ENCODE measurements around the gene PDGFC. TPM values are rescaled to one million over a fixed set of nuclear protein-coding genes. Genes with fewer than 3 reads are reported as not detected.

Gene PDGFC
- total and polyA plus RNA-seq, 2 of the 8 experiments (the other 6 are each of a cell fraction or from before 2014, with no cell fraction given): 0.65 to 2.7 TPM

- H3K27ac ChIP-seq (ENCODE audit: low read depth, low read length): no peak overlapping the region
- H3K56ac ChIP-seq (replicated peaks; ENCODE audit: insufficient read length, low read depth, low read length): no peak overlapping the region
- no peaks in the 10 kb centered on the region for H3K23me2 ChIP-seq (ENCODE audit: low read depth, low read length)
- H2BK12ac ChIP-seq (ENCODE audit: low read depth, low read length): no peak overlapping the region
- H4K91ac ChIP-seq (replicated peaks; ENCODE audit: insufficient read length, low read length): no peak overlapping the region
- H4K5ac ChIP-seq (ENCODE audit: insufficient read length, low read depth, low read length): no peak overlapping the region
- POLR2A ChIA-PET (ENCODE audit: partially characterized antibody): no interaction called here
- no peaks in the 10 kb centered on the region for H3K9me3 ChIP-seq (ENCODE audit: insufficient read depth in 2 of 2, low read depth in 1 of 2, low read length in 1 of 2)
- H3K4me2 ChIP-seq (ENCODE audit: insufficient read depth in 1 of 2, low read depth in 2 of 2, low read length in 2 of 2): no peak overlapping the region
- FAIRE-seq (no peak), DNase-seq (ENCODE audit: low read depth in 1 of 2, low spot score in 2 of 2) (no peak)
- H2BK15ac ChIP-seq (ENCODE audit: low read length): no peak overlapping the region
- H2AK5ac ChIP-seq (ENCODE audit: low read depth, low read length): no peak overlapping the region
- H3K36me3 ChIP-seq (ENCODE audit: control insufficient read depth in 2 of 4, insufficient read depth in 4 of 4, low read length in 3 of 4): no peaks in the 10 kb centered on the region
- H3K4ac ChIP-seq (replicated peaks; ENCODE audit: insufficient read length, low read depth, low read length): no peak overlapping the region
- no peak overlapping the region for H3K23ac ChIP-seq (ENCODE audit: insufficient read length)
- WGBS, 2 experiments (ENCODE audit: extremely low coverage in 1 of 2, insufficient coverage in 1 of 2, insufficient read length in 1 of 2, insufficient replicate concordance in 2 of 2, low coverage in 1 of 2, low lambda C conversion rate in 2 of 2, missing lambda C conversion rate in 1 of 2): 93% methylated on average over 4 of the region's 4 CpGs; no CpG with 5 or more reads in 1 of the 2 experiments
- H3K4me3 ChIP-seq (ENCODE audit: extremely low read depth in 1 of 4, insufficient read depth in 2 of 4, low read depth in 3 of 4, low read length in 4 of 4): no peak overlapping the region
- no peak overlapping the region for H3K18ac ChIP-seq (ENCODE audit: extremely low read depth, low read length)
- H3K27me3 ChIP-seq (replicated peaks in 1 of 4; ENCODE audit: control insufficient read depth in 3 of 4, extremely low read depth in 1 of 4, insufficient read depth in 3 of 4, low read length in 3 of 4): no peaks in the 10 kb centered on the region
- no peaks in the 10 kb centered on the region for H3K79me1 ChIP-seq (ENCODE audit: low read depth, low read length)
- H2AFZ ChIP-seq (ENCODE audit: low read length): no peak overlapping the region
- H2BK20ac ChIP-seq (ENCODE audit: low read length): no peak overlapping the region
- no peak overlapping the region for H3K9ac ChIP-seq (replicated peaks in 1 of 4; ENCODE audit: extremely low read depth in 1 of 4, low read depth in 3 of 4, low read length in 3 of 4)
- no peaks in the 10 kb centered on the region for H4K20me1 ChIP-seq (replicated peaks in 1 of 2; ENCODE audit: control insufficient read depth in 1 of 2, insufficient read depth in 2 of 2, low read length in 2 of 2)
- no peak overlapping the region for H2BK5ac ChIP-seq (ENCODE audit: low read depth, low read length)
- H3K4me1 ChIP-seq (replicated peaks in 1 of 4; ENCODE audit: control insufficient read depth in 3 of 4, insufficient read depth in 4 of 4, low read length in 3 of 4): peaks cover 0 to 10% (median 5%) of the 10 kb centered on the region in 4 experiments; a peak in 3 of 7 replicates
- H4K8ac ChIP-seq (ENCODE audit: extremely low read depth, insufficient read depth, low read length): no peak overlapping the region
- no peak overlapping the region for H3K14ac ChIP-seq (ENCODE audit: insufficient read length)
- CTCF ChIA-PET (ENCODE audit: partially characterized antibody): no interaction called here
- H2BK120ac ChIP-seq (replicated peaks; ENCODE audit: low read depth, low read length): no peak overlapping the region
- no peak for TF ChIP-seq POLR2A (IDR thresholded peaks at IDR 0.05; ENCODE audit: control extremely low read depth in 1 of 2, low read depth in 2 of 2, low read length in 2 of 2)
- TF ChIP-seq SP4 (IDR thresholded peaks at IDR 0.05; ENCODE audit: low read length): no peak
- TF ChIP-seq GABPA (IDR thresholded peaks at IDR 0.05; ENCODE audit: borderline replicate concordance, insufficient read depth, low read length): no peak
- no peak for TF ChIP-seq ASH2L (IDR thresholded peaks at IDR 0.05; ENCODE audit: low read length)
- no peak for TF ChIP-seq SP2 (IDR thresholded peaks at IDR 0.05; ENCODE audit: low read length)
- no peak for TF ChIP-seq EGR1 (IDR thresholded peaks at IDR 0.05; ENCODE audit: borderline replicate concordance, low read depth, low read length)
- TF ChIP-seq HDAC2 (IDR thresholded peaks at IDR 0.05; ENCODE audit: borderline replicate concordance in 1 of 2, low read depth in 2 of 2, low read length in 2 of 2): no peak
- no peak for TF ChIP-seq RAD21 (IDR thresholded peaks at IDR 0.05 in 1 of 2, conservative IDR thresholded peaks at IDR 0.05 in 1 of 2; ENCODE audit: low read depth in 2 of 2, low read length in 2 of 2)
- no peak for TF ChIP-seq RFX5 (IDR thresholded peaks at IDR 0.05; ENCODE audit: borderline replicate concordance, low read depth, low read length)
- TF ChIP-seq ATF3 (IDR thresholded peaks at IDR 0.05; ENCODE audit: insufficient read depth, low read depth, low read length): no peak
- no peak for TF ChIP-seq POLR2AphosphoS5 (IDR thresholded peaks at IDR 0.05; ENCODE audit: low read depth, low read length)
- H3K79me2 ChIP-seq (ENCODE audit: control insufficient read depth in 1 of 2, insufficient read depth in 2 of 2, low read length in 2 of 2): no peaks in the 10 kb centered on the region
These were observed 197.8 kb downstream of the PDGFC start for GRCh38 chr4:156773648-156774357.
